TTC549 (cell line): ENCODE results near the gene KHDRBS2.
"Not testable (repeated sequence)": the region's sequence is repeated elsewhere in the genome, so short reads cannot be mapped to it uniquely, and the experiment has no call there.

Source experiments
- FAIRE-seq: peaks from 2 replicates; lab custom pipeline; 2012; peaks lifted over from hg19 to GRCh38; lab: Jason Lieb, UNC

The KHDRBS2 gene

DNA sequence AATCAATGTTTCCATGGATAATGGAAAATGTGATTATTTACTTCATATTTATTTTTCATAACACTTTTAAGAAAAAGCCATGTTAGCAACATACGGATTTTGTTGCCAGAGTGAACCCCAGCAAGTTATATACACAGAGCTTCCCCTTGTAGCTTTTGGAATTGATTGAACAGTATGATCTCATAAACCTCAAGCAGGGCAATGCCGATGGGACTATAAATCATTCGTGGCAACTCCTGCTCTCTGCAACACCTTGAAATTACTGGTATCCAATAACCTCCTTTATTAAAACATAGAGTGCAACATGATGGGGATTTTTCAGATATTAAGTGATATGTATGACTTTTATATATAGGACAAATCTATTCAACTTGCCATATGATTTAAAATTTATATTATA is 428.5 kb downstream of the KHDRBS2 start:
- FAIRE-seq: no peak

DNA sequence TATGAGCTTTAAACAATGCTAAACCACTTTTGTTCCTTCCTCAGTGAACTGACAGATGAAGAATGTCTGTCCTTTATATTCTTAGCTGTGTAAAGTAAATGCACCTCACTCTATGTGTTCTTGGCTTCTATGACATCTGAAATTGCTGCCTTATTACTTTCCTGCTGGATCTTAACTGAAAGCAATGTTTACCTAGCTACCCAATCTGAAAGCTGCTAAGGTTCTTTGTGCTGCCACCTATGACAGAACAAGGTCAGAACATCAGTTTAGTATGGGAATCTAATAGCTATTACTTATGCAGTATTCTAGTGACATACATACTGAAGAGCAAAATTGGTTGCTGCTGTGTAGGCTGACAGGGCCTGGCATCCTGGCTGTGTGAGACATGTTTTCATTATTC is 444.1 kb downstream of the KHDRBS2 start:
- FAIRE-seq: no peak

DNA sequence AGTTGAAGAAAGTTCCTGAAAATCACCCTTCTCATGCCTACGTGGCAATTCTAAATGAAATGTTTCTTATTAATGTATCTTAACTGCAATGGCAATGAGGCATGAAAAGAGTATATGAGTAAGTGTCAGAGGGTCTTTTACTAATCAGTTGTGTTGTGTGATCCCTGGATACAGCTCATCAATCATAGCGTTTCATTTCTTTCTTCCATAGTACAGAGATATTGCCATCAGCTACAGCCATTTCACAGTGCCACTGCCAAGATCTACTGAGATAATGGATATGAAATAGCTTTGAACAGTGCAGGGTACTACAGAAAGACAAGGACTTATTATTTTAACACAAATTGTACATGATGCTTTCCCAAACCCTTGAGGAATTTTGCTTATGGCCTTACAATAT is 450.8 kb downstream of the KHDRBS2 start:
- FAIRE-seq: no peak

DNA sequence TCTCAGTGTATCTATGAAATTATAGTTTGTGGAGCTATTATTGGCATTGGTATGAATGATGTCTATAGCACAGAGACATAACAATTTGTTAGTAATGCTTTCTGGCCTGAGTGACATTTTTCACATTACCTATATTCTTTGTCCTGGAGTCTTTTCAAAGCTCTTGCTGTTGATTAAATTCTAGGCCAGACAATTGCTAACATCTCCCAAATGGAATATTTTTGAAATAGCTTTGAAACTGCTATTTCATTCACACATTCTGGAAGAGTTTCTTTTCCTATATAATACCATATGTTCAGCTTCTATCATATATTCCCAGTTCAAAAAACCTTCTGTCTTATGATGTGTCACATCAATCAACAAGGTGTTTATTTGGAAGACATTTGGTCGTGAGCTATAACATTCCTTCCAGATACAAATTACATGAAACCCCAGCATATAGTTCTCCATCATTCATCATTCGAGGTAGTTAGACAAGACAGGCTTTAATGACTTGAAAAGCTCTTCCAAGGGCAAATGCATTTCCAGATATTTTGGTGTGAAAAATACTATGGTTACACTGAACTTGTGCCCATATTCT is 452.8 kb downstream of the KHDRBS2 start:
- no peak for FAIRE-seq

DNA sequence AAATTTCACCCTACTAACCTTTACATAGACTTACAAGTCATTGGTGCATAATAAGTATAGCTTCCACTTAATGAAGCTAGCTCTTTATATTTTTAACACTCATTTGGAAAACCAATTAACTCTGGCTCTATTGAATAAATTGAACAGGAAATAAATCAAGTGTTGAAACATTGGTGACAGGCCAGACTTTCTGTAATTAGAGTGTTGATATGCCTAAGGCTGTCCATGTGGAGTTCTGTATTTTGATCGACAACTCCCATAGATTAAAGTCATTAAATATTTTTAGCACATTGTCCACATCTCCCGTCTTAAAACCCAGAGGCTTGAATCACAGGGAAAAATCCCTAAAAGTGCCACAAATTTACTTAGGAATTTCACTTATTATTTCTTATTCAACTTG is 468.3 kb downstream of the KHDRBS2 start:
- FAIRE-seq: no peak

DNA sequence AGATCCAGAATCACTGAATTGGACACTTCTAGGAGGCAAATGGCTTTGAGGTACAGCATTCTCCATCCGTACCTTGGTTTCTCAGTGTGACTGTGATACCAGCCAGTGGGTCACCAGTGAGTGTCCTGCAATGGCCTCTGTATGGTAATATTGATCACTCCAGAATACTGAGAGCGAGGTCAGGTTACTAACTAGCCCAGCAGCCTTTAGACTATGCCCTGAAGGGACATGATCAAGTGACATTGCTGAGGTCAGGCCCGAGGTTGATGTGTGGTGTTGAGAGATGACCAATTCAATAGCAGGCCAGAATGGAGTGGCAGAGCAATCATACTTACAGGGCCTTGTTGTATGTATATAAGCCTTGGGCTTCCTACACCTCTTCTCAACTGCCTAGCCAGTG is 476.0 kb downstream of the KHDRBS2 start:
- FAIRE-seq: no peak

DNA sequence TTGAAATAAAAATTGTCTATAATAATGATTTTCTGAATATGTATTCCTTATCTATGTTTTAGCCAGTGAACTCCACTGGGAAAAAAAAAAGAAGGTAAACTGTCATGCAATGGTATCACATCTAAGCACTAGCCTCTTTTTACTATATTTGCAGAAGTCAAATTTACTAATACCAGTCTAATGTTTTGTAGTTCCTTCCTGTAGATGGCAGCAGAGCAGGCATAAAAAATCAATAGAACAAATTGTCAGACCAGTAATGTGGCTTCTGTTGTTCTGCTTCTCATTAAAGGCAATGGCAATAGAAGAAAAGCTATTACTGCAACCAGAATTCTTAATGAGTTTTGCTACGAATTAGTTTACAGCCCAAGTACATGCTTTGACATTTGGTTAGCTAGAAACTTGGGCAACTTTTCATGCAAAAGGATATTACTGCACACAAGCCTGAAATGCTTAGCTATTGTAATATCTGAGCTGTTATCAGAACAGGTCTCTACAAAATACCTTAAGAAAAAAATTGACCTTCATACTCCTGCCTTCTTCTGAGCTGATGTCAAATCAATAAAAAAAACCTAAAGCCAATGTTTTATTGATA is 476.9 kb downstream of the KHDRBS2 start:
- FAIRE-seq: no peak

DNA sequence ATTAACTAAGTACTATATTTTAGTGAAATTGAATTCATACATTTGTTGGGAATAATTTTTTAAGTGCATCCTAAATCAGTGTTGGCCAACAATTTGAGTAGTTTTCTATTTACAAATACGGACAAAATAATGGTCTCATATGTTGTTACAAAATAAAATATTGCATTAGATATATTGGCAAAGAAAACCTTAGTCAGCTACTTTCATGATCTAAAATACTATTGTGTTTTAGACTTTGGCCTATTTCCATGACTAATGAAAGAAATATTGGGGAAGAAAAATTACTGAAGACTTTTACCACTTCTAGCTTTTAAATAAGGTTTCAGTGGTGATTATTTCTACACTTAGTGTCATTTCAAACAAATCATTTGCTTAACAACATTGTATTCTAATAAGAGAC is 498.0 kb downstream of the KHDRBS2 start:
- FAIRE-seq: no peak

DNA sequence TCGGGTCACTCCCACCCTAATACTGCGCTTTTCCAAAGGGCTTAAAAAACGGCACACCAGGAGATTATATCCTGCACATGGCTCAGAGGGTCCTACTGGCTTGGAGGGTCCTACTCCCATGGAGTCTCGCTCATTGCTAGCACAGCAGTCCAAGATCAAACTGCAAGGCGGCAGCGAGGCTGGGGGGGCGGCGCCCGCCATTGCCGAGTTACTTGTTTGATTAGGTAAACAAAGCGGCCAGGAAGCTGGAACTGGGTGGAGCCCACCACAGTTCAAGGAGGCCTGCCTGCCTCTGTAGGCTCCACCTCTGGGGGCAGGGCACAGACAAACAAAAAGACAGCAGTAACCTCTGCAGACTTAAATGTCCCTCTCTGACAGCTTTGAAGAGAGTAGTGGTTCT is 516.6 kb downstream of the KHDRBS2 start:
- not testable (repeated sequence) for FAIRE-seq

DNA sequence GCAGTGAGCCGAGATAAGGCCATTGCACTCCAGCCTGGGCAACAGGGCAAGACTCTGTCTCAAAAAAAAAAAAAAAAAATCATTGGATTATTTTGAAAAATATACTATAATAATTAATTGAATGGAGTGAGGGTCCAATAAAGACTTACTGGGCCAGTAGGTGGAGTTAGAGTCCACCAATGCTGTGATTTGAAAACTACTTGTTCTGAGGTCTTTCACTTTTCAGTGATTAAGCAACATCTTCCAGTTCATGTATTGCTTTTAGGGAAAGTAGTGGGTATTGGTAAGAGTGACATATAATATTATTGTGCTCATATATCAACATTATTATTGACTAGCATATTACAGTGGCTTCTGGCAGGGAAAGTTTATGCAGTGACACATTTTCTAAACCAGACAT is 530.3 kb downstream of the KHDRBS2 start:
- no peak for FAIRE-seq

DNA sequence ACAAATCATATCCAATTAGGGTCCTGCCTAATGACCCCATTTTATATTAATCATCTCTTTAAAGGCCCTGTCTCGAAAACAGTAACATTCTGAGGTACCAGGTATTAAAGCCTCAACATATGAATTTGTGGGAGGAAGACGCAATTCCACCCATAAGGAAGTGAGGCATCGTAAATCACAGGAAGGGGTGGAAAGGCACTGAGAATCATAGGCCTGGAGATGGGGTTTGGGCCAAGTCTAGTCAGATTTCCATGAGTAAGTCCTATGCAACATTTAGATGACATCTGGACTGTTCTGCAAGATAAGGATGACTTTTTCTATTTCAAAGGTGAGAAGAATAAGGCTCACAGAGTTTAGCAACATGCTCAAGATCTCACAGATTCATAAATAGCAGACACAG is 534.0 kb downstream of the KHDRBS2 start:
- no peak for FAIRE-seq

DNA sequence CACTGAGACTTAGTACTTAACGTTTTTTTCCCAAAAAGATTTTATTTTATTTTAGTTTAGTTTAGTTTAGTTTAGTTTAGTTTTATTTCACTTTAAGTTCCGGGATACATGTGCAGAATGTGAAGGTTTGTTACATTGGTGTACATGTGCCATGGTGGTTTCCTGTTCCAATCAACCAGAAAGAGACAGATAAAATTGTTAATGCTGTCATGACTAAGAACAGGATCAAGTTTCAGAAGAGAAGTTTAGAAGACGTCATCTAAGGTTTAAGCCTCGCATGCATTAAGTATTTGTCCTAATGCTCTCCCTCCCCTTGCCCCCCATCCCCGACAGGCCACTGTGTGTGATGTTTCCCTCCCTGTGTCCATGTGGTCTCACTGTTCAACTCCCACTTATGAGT is 540.0 kb downstream of the KHDRBS2 start:
- FAIRE-seq: no peak

DNA sequence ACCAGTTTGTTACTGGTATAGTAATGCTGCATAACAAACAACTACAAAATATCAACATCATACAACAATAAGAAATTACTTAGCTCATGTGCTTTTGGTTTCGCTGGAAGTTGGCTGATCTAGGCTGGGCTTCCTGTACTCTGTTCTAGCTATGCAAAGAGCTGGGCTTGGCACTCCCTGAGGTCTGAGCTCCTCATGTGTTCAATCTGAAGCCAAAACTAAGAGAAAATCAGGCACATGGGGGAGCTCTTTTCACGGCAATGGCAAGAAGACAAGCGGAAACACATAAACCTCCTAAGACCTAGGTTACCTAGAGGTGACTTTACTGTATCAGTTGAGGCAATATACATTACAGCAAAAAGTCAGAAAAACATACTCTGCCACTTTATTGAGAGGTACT is 574.2 kb downstream of the KHDRBS2 start:
- FAIRE-seq: no peak

DNA sequence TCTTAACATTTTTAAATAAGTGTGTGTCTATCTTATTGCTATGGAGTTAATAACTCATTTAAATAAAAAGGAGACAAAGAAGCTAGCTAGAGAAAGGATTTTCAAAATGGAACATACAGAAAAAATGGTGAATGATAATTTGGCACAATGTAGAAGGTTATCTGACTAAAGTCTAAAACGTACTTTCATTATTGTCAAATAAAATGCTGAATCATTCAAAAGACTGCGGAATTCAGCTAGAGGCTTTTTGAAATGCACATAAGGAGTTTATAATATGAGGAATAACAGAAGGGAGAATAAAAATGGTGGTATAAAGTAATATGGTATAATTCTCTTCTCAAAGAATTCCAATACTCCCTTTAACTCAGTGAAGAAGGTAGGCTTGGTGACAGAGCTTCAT is 597.9 kb downstream of the KHDRBS2 start:
- no peak for FAIRE-seq

DNA sequence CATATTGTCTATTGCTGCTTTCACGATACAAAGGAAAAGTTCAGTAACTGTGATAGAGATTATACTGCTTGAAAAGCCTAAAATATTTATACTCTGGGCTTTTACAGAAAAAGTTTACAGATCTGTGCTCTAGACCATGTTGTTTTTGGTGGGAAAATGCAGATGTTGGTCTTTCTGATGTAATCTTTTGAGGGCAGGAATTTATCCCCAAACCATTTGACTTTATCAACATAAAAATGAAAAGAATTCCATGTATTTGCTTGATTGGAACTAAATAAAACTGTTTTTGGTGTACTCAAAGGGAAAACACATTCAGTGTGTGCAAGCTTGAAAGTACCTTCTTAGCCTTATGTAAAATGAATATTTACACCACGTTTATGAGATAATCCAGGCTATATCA is 603.5 kb downstream of the KHDRBS2 start:
- FAIRE-seq: no peak

DNA sequence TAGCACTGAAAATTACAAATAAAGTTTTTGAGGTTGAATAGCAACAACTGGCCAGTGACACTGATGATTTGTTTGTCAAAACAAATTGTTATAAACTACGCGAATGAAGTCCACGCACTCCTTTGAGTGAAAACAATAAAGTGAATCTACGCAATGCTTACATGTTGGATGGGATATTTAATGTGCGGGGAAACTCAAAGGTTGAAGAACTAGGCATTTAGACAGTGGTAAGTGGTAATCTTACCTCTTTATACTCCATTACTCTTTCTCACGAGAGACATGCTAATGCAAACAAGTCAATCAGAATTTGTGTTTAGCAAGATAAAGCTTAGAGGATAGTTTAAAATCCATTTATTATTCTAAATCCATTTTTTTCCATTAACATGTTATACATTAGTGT is 606.4 kb downstream of the KHDRBS2 start:
- FAIRE-seq: no peak

DNA sequence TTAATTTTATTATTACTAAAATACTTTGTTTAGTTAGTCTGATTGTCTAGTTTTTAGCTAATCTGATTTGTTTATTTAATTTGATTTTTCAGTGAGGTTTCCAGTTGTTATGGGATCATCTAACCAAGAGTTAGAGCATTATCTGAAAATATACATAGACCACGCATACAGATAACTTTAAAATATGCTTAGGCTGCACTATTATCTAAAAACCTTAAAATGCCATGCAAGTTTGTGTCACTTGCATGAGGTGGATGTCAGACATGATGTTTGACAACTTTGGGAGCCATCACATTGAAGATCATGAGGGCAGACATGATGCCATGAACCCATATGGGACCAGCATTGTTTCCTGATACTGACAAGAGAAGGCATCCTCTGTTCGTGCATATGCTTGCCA is 610.3 kb downstream of the KHDRBS2 start:
- no peak for FAIRE-seq

DNA sequence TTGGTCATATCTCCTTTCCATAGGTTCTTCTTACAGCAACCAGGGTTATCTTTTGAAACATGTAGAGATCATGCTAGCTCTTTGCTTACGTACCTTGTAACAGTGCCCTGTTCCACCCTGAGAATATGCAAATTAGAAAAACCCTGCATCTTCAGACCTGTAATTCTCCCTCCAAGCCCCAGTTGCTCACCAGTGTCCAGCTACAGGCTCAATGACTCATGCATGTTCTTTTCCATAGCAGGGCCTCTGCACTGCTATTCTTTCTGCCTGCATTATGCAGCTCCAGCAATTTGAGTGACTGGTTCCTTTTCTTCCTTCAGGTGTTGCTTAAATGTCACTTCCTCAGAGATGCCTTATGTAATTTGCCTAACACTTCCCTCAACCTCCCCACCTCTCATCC is 636.2 kb downstream of the KHDRBS2 start:
- FAIRE-seq: no peak

DNA sequence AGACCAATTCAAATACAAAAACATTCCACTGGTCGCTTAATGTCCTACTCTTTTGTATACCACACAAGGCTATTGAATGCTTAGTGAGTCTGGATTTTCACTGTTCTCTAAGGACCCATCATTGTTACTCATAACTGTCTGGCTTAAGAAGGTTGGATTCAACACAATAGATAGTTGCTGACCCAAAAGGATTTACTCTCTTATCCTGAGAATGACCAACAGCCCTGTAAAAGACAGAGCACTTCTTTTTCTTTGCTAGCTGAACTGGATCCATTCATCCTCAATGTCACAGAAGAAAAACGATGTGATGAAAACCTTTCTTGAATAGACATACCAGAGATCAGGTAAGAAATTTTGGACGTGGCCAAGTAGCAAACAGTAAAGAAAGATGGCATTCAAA is 645.6 kb downstream of the KHDRBS2 start:
- no peak for FAIRE-seq
